Retinal pigment epithelial cell (primary cell): ENCODE data around the gene MEIG1.
"Not testable (repeated sequence)": the region's sequence is repeated elsewhere in the genome, so short reads cannot be mapped to it uniquely, and the experiment has no call there.

Source experiments
- DNase-seq: peaks from one replicate; pipeline ENCODE4 v3.0.0-alpha.2; 2010; ENCODE audit warnings: low read depth
- H3K4me3 ChIP-seq: 2 replicates; pipeline ENCODE4 v1.5.1; 2011; ENCODE audit warnings: mild to moderate bottlenecking, low read length, control low read depth, moderate library complexity
- CTCF ChIP-seq: conservative IDR thresholded peaks from 2 replicates; pipeline ENCODE4 v1.5.1; 2011; ENCODE audit warnings: low read depth, low read length, control low read depth, inconsistent platforms

The MEIG1 gene

GRCh38 chr10:14925268-14925667 is 33.9 kb upstream of the MEIG1 start:
- no peak for TF ChIP-seq CTCF
- no peak overlapping the region for H3K4me3 ChIP-seq
- no peak for DNase-seq

GRCh38 chr10:14926061-14926470 is 33.1 kb upstream of the MEIG1 start:
- TF ChIP-seq CTCF, result no peak
- no peak overlapping the region for H3K4me3 ChIP-seq
- no peak for DNase-seq

- DNase-seq, result no peak
- no peak overlapping the region for H3K4me3 ChIP-seq
- TF ChIP-seq CTCF, result no peak
These were observed 32.3 kb upstream of the MEIG1 start for GRCh38 chr10:14926722-14927416.

- no peak for DNase-seq
- H3K4me3 ChIP-seq, result no peak overlapping the region
- no peak for TF ChIP-seq CTCF
These were observed 28.6 kb upstream of the MEIG1 start for GRCh38 chr10:14930610-14931009.

GRCh38 chr10:14936584-14936983 is 22.6 kb upstream of the MEIG1 start:
- H3K4me3 ChIP-seq, result no peak overlapping the region
- DNase-seq, result no peak

GRCh38 chr10:14938971-14939370 is 20.2 kb upstream of the MEIG1 start:
- DNase-seq, H3K4me3 ChIP-seq: not testable (repeated sequence)

More at GRCh38 chr10:14936584-14936983, 22.6 kb upstream of the MEIG1 start:
- no peak for TF ChIP-seq CTCF

GRCh38 chr10:14942147-14942949 is 16.8 kb upstream of the MEIG1 start:
- DNase-seq, H3K4me3 ChIP-seq: not testable (repeated sequence)

- DNase-seq, H3K4me3 ChIP-seq: not testable (repeated sequence)
These were observed 16.2 kb upstream of the MEIG1 start for GRCh38 chr10:14942950-14943338.
